Kidney capillary endothelial cell (primary cell): ENCODE measurements around the gene CCER1.

Experiments used
- DNase-seq: peaks from one replicate; pipeline ENCODE4 v3.0.0-alpha.2; 2018; ENCODE audit warnings: low spot score

The CCER1 gene

DNA sequence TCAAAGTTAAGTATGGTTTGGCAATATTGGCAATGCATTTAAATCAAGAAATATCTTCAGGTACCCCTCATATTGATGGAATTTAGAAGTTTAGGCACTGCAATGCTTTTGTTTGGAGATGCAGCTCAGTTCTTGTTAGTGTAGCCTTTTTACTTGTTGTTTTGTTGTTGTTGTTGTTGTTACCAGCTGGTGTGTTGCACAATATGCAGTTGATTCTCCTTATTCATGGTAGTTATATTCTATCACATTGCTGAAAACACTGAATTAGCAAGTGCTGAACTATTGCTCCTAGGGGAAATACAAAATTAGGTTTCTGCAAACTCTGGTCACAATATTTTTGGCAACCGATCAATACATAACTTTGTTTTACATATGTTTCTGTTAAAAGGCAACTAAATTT lies 34.8 kb downstream of the CCER1 start:
- no peak for DNase-seq

- DNase-seq, result no peak
Observed at GRCh38 chr12:90917431-90917830, 37.5 kb downstream of the CCER1 start.

GRCh38 chr12:90916516-90916915 lies 38.5 kb downstream of the CCER1 start:
- no peak for DNase-seq

DNA sequence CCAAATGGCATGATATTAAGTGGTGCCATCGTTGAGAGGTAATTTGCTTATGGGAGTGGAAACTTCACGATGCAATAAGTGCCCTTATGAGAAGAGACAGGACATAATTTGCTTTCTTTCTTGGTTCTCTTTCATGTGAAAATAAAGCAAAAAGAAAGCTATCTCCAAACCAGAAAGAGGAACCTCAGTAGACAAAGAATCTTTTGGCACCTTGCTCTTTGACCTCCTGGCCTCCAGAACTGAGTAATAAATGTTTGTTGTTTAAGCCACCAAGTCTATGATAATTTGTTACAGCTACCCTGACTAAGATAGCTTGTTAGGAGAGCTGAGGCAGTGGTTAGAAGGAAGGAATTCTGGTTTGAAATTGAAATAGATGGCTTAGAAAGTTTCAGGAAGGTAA lies 39.6 kb downstream of the CCER1 start:
- no peak for DNase-seq

DNA sequence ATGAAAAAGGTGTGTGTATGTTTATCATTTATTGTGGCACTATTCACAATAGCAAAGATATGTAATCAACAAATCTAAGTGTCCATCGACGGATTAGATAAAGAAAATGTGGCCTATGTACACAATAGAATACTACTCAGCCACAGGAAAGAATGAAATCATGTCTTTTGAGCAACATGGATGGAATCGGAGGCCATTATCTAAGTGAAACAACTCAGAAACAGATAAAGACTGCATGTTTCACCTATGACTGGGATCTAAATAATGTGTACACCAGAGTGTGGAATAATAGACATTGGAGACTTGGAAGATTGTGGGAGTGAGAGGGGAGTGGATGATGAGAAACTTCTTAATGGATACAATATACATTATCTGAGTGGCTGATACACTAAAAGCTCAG lies 44.0 kb downstream of the CCER1 start:
- no peak for DNase-seq

DNA sequence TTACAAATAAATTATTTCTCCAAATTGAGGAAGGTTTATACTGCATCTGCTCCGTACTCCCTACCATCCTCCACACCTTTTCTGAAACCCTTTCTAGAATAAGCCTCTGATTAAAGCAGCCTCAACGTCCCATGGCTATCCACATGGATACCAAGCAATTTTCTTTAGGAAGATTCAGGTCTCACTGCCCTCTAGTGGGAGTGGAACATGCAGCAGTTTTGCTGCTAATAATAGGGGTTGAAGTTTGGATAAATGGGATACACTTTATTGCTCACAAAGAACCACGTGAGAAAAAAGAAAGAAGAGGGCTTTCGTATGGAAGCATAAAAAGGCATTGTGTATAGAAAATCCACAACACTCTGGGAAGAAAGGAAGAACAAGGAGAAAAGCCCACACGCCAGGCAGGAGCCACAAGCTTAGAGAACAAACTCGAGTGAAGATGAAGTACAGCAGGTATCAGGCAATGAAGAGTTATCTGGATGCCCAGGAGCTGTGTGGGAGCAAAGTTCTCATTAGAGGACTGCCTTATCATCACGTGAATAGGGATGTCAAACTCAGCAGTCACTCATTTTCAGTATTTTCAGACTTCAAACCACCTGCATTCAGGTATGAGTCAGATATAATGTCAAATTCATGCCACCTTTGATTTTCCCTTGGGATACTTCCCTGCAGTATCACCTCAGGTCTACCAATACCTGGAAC lies 45.8 kb downstream of the CCER1 start:
- peak; percentile 38 for DNase-seq

- DNase-seq, result peak; percentile 28
Observed at GRCh38 chr12:90908465-90908864, 46.5 kb downstream of the CCER1 start.

DNA sequence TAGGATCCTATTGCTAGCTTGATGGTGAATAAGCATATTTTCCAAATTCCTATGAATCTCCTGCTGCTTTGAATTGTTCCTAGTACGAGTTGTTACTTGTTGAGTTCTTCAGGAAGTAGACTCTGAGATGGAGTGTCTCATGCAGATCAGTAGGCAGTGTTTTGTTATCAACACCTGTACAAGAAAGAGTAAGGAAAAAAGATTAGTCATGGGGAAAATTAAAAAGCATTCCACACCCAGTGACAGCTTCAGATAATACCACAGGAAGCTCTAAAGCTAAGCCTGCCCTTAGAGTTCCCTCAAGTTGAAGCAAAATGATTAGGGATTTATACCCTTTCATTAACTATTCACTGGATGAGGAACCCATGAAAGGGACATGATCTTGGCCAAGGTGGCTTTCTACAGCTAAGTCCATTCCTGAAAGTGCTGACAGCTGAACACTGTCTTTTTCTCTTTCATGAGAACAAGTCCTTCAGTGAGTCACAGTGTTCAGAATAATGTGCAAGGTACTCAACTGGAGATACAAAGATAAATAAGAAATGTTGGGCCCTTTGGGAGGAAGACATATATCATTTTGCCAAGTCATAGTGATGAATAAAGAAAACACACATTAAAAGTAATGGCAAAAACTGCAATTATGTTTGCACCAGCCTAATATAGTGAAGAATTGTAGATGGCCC lies 49.1 kb downstream of the CCER1 start:
- DNase-seq, result no peak

GRCh38 chr12:90902596-90902995 lies 52.4 kb downstream of the CCER1 start:
- DNase-seq, result no peak
